ENCODE measurements around the gene DLEC1. TPM values are rescaled to one million over a fixed set of nuclear protein-coding genes. Genes with fewer than 3 reads are reported as not detected.

Gene DLEC1
- total and polyA plus RNA-seq, 4 experiments from 2014 or later, result 0.49 to 15.1 (median 7.3) TPM

DNA sequence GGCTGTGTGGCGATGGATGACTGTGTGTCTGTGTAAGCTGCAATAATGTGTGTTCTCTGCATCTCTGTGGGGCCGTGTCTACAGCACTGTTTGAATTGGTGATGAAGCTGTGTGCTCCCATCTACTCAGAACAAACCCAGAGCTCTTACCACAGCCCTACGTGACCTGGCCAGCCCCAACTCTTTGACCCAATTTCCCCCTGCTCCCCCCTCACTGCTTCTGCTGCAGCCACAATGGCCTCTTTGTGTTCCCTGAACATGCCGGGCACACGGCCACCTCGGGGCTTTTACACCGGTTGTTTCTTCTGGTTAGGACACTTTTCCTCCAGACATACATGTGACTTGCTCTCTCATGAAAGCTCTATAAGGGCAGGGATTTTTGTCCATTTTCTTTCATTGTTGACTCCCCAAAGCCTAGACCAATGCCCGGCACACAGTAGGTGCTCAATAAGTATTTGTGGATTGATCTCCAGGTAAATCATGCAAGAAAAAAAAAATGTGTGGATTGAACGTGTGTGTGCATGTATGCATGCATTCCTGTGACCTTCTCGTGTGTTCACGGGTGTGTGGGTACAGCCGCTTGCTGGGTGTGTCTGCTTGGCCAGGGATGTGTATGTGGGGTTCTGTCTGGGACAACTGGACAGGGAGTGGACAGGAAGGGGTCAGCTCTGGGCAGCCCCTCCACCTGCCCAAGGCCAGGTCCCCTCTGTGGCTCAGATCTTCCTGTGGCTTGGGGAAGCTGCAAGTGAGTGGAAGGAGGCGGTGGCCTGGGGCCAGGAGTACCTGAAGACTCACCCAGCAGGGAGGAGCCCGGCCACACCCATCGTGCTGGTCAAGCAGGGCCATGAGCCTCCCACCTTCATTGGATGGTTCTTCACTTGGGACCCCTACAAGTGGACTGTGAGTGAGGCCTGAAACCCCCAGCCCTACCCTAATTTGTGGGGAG lies 33.7 kb upstream of the DLEC1 start:
- DNase-seq, result no peak
- Mint-ChIP-seq H3K27me3 (no peaks in the 10 kb centered on the region), H3K9me3 (no peaks in the 10 kb centered on the region), H3K36me3 (peaks cover 14 to 48% of the 10 kb centered on the region in 2 donors), H3K4me3 (no peak overlapping the region), H3K27ac (peak overlapping the region; percentile 4 to 92 (median 55)), H3K4me1 (peaks cover 9 to 26% (median 21%) of the 10 kb centered on the region in 4 donors)
- CTCF ChIA-PET (ENCODE audit: partially characterized antibody), result interaction anchor here (1.0 to 7.8 kb wide), 6 partner anchors 11 to 341 kb away, joined by 3 to 146 read pairs (median 5); partner anchors contain the start of genes DLEC1 and XYLB
- H3K9me3 ChIP-seq (ENCODE audit: control insufficient read depth in 1 of 2, low read length in 2 of 2), result no peaks in the 10 kb centered on the region
- H3K4me1 ChIP-seq (ENCODE audit: insufficient read depth, low read length), result peaks cover 4% of the 10 kb centered on the region
- H3K4me3 ChIP-seq (ENCODE audit: low read length in 2 of 2), result no peak overlapping the region
- intact Hi-C loops (cut with micrococcal nuclease), result no loop called here
- POLR2A ChIA-PET (ENCODE audit: partially characterized antibody), result interaction anchor here (1.1 to 4.9 kb wide), 2 partner anchors 34 to 160 kb away, joined by 3 to 48 read pairs; partner anchors contain the start of genes DLEC1 and OXSR1
- no peak overlapping the region for H3K27ac ChIP-seq (ENCODE audit: low read depth, low read length)
- H3K27me3 ChIP-seq (ENCODE audit: insufficient read depth, low read length), result no peaks in the 10 kb centered on the region
- peaks cover 51% of the 10 kb centered on the region for H3K36me3 ChIP-seq (ENCODE audit: insufficient read depth, low read length)

GRCh38 chr3:38006031-38006430 lies 33.0 kb upstream of the DLEC1 start:
- Histone ChIP-seq H3K4me3 (ENCODE audit: low read length in 2 of 2) (no peak overlapping the region), H3K9me3 (ENCODE audit: control insufficient read depth in 1 of 2, low read length in 2 of 2) (no peaks in the 10 kb centered on the region), H3K27ac (ENCODE audit: low read depth, low read length) (no peak overlapping the region), H3K4me1 (ENCODE audit: insufficient read depth, low read length) (peaks cover 4% of the 10 kb centered on the region), H3K27me3 (ENCODE audit: insufficient read depth, low read length) (no peaks in the 10 kb centered on the region), H3K36me3 (ENCODE audit: insufficient read depth, low read length) (peaks cover 56% of the 10 kb centered on the region)
- CTCF ChIA-PET (ENCODE audit: partially characterized antibody), result interaction anchor here (0.8 to 7.8 kb wide), 7 partner anchors 9 to 151 kb away, joined by 3 to 146 read pairs (median 5); partner anchors contain the start of gene DLEC1
- Mint-ChIP-seq H3K9me3 (no peaks in the 10 kb centered on the region), H3K36me3 (peaks cover 14 to 47% of the 10 kb centered on the region in 2 donors), H3K27ac (no peak overlapping the region), H3K4me1 (peaks cover 9 to 26% (median 20%) of the 10 kb centered on the region in 4 donors), H3K27me3 (no peaks in the 10 kb centered on the region), H3K4me3 (no peak overlapping the region)
- POLR2A ChIA-PET (ENCODE audit: partially characterized antibody), result interaction anchor here (1.0 to 4.9 kb wide), 3 partner anchors 16 to 33 kb away, joined by 3 to 48 read pairs (median 7); partner anchors contain the start of genes DLEC1 and PLCD1
- no peak for DNase-seq
- intact Hi-C loops (cut with micrococcal nuclease), result no loop called here

GRCh38 chr3:38006445-38006995 lies 32.5 kb upstream of the DLEC1 start:
- H3K27me3 Mint-ChIP-seq, result no peaks in the 10 kb centered on the region
- ChIA-PET CTCF (ENCODE audit: partially characterized antibody) (interaction anchor here (0.8 to 7.8 kb wide), 4 partner anchors 10 to 152 kb away, joined by 4 to 146 read pairs (median 5); partner anchors contain the start of gene DLEC1), POLR2A (ENCODE audit: partially characterized antibody) (interaction anchor here (1.0 to 4.9 kb wide), 5 partner anchors 14 to 33 kb away, joined by 3 to 48 read pairs (median 7); partner anchors contain the start of genes DLEC1 and PLCD1)
- Histone ChIP-seq H3K9me3 (ENCODE audit: control insufficient read depth in 1 of 2, low read length in 2 of 2) (no peaks in the 10 kb centered on the region), H3K4me1 (ENCODE audit: insufficient read depth, low read length) (peaks cover 4% of the 10 kb centered on the region), H3K27me3 (ENCODE audit: insufficient read depth, low read length) (no peaks in the 10 kb centered on the region), H3K36me3 (ENCODE audit: insufficient read depth, low read length) (peaks cover 57% of the 10 kb centered on the region), H3K27ac (ENCODE audit: low read depth, low read length) (no peak overlapping the region), H3K4me3 (ENCODE audit: low read length in 2 of 2) (no peak overlapping the region)
- peaks cover 9 to 26% (median 20%) of the 10 kb centered on the region in 4 donors for H3K4me1 Mint-ChIP-seq
- H3K4me3 Mint-ChIP-seq, result no peak overlapping the region
- no peaks in the 10 kb centered on the region for H3K9me3 Mint-ChIP-seq
- peak in 1 of 5 donors; percentile 19 for DNase-seq
- peaks cover 14 to 51% of the 10 kb centered on the region in 2 donors for H3K36me3 Mint-ChIP-seq
- intact Hi-C loops (cut with micrococcal nuclease), result no loop called here
- H3K27ac Mint-ChIP-seq, result no peak overlapping the region

- DNase-seq, result no peak
- Histone ChIP-seq H3K27ac (ENCODE audit: low read depth, low read length) (no peak overlapping the region), H3K36me3 (ENCODE audit: insufficient read depth, low read length) (peaks cover 46% of the 10 kb centered on the region), H3K9me3 (ENCODE audit: control insufficient read depth in 1 of 2, low read length in 2 of 2) (no peaks in the 10 kb centered on the region), H3K27me3 (ENCODE audit: insufficient read depth, low read length) (no peaks in the 10 kb centered on the region), H3K4me3 (ENCODE audit: low read length in 2 of 2) (no peak overlapping the region), H3K4me1 (ENCODE audit: insufficient read depth, low read length) (peaks cover 4% of the 10 kb centered on the region)
- no peaks in the 10 kb centered on the region for H3K9me3 Mint-ChIP-seq
- peaks cover 14 to 49% of the 10 kb centered on the region in 2 donors for H3K36me3 Mint-ChIP-seq
- H3K27me3 Mint-ChIP-seq, result no peaks in the 10 kb centered on the region
- ChIA-PET POLR2A (ENCODE audit: partially characterized antibody) (interaction anchor here (0.7 to 4.9 kb wide), 4 partner anchors 13 to 34 kb away, joined by 3 to 48 read pairs (median 8); partner anchors contain the start of gene DLEC1), CTCF (ENCODE audit: partially characterized antibody) (interaction anchor here (1.5 to 7.8 kb wide), 2 partner anchors 31 to 36 kb away, joined by 5 to 146 read pairs; partner anchors contain the start of gene DLEC1)
- H3K4me1 Mint-ChIP-seq, result peaks cover 9 to 26% (median 19%) of the 10 kb centered on the region in 4 donors
- intact Hi-C loops (cut with micrococcal nuclease), result no loop called here
- no peak overlapping the region for H3K4me3 Mint-ChIP-seq
- peak overlapping the region in 1 of 7 donors; percentile 74 for H3K27ac Mint-ChIP-seq
These were observed 31.3 kb upstream of the DLEC1 start for GRCh38 chr3:38007754-38008090.

- peak overlapping the region in 2 of 7 donors; percentile 66 to 74 for H3K27ac Mint-ChIP-seq
- no peaks in the 10 kb centered on the region for H3K9me3 Mint-ChIP-seq
- no peak overlapping the region for H3K4me3 Mint-ChIP-seq
- peak in 1 of 5 donors; percentile 30 for DNase-seq
- Histone ChIP-seq H3K27ac (ENCODE audit: low read depth, low read length) (no peak overlapping the region), H3K36me3 (ENCODE audit: insufficient read depth, low read length) (peaks cover 46% of the 10 kb centered on the region), H3K9me3 (ENCODE audit: control insufficient read depth in 1 of 2, low read length in 2 of 2) (no peaks in the 10 kb centered on the region), H3K27me3 (ENCODE audit: insufficient read depth, low read length) (no peaks in the 10 kb centered on the region), H3K4me1 (ENCODE audit: insufficient read depth, low read length) (peaks cover 4% of the 10 kb centered on the region), H3K4me3 (ENCODE audit: low read length in 2 of 2) (no peak overlapping the region)
- intact Hi-C loops (cut with micrococcal nuclease), result no loop called here
- no peaks in the 10 kb centered on the region for H3K27me3 Mint-ChIP-seq
- peaks cover 14 to 47% of the 10 kb centered on the region in 2 donors for H3K36me3 Mint-ChIP-seq
- ChIA-PET CTCF (ENCODE audit: partially characterized antibody) (interaction anchor here (7.8 kb wide), 1 partner anchor 36 kb away, joined by 146 read pairs; no protein-coding TSS in a partner anchor), POLR2A (ENCODE audit: partially characterized antibody) (interaction anchor here (1.3 to 2.0 kb wide), 2 partner anchors 12 to 30 kb away, joined by 3 to 7 read pairs; partner anchors contain the start of gene DLEC1)
- peaks cover 9 to 21% (median 15%) of the 10 kb centered on the region in 4 donors for H3K4me1 Mint-ChIP-seq
These were observed 30.8 kb upstream of the DLEC1 start for GRCh38 chr3:38008191-38008701.

DNA sequence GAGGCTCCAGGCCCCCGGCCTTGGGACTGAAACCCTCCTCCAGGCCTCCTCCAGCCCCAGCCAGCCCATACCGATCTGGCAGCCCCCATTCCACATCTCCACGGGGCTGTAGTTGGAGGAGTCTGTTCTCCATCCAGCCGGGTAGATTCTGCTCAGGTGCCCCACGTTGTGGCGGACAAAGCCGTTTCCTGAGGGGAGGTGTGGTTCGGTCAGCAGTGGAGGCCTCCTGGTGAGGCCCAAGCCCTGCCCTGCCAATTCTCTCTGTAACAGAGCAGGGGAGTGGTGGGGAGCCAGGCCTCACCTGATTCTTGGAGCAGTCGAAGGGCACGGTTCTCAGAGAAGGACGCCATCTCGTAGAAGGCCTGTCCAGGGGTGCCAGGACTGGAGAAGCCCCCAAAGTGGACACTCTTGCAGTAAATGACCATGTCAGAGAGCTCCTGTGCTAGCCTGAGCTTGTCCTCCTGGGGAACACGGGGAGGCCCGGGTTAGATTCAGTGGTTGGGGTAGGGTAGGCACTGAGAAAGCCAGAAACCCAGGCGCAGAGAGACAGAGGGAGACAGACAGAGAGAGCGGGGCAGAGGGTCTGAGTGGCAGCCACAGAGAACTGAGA lies 29.9 kb upstream of the DLEC1 start:
- no peaks in the 10 kb centered on the region for H3K27me3 Mint-ChIP-seq
- POLR2A ChIA-PET (ENCODE audit: partially characterized antibody), result interaction anchor here (1.2 to 2.0 kb wide), 4 partner anchors 8 to 29 kb away, joined by 3 to 7 read pairs (median 4); partner anchors contain the start of gene DLEC1

More for the DNA sequence above, 29.9 kb upstream of the DLEC1 start:
- CTCF ChIA-PET (ENCODE audit: partially characterized antibody), result no interaction called here
- H3K4me3 ChIP-seq (ENCODE audit: low read length in 2 of 2), result no peak overlapping the region
- intact Hi-C loops (cut with micrococcal nuclease), result no loop called here
- H3K27ac Mint-ChIP-seq, result peak overlapping the region in 2 of 7 donors; percentile 72 to 77
- no peak overlapping the region for H3K27ac ChIP-seq (ENCODE audit: low read depth, low read length)
- peaks cover 7 to 16% (median 11%) of the 10 kb centered on the region in 4 donors for H3K4me1 Mint-ChIP-seq
- peaks cover 53% of the 10 kb centered on the region for H3K36me3 ChIP-seq (ENCODE audit: insufficient read depth, low read length)
- H3K9me3 Mint-ChIP-seq, result no peaks in the 10 kb centered on the region
- H3K27me3 ChIP-seq (ENCODE audit: insufficient read depth, low read length), result no peaks in the 10 kb centered on the region
- H3K4me3 Mint-ChIP-seq, result no peak overlapping the region
- peaks cover 2% of the 10 kb centered on the region for H3K4me1 ChIP-seq (ENCODE audit: insufficient read depth, low read length)
- DNase-seq, result peak in 1 of 5 donors; percentile 17
- no peaks in the 10 kb centered on the region for H3K9me3 ChIP-seq (ENCODE audit: control insufficient read depth in 1 of 2, low read length in 2 of 2)
- peaks cover 20 to 53% of the 10 kb centered on the region in 2 donors for H3K36me3 Mint-ChIP-seq

Measured in CD4-positive, alpha-beta memory T cell (primary cell).